Measurements from ENCODE around the gene TANC1.

- no peak for TF ChIP-seq CTCF (conservative IDR thresholded peaks at IDR 0.05 in 1 of 2, IDR thresholded peaks at IDR 0.05 in 1 of 2; ENCODE audit: extremely low read depth in 1 of 2, insufficient read depth in 1 of 2, low read depth in 1 of 2, low read length in 2 of 2)
- TF ChIP-seq EZH2 (IDR thresholded peaks at IDR 0.05; ENCODE audit: borderline replicate concordance, low read length) = no peak
Measured at GRCh38 chr2:158997037-158997790, 28.8 kb downstream of the TANC1 start.
